Activated naive CD4-positive, alpha-beta T cell treated with anti-CD3 and anti-CD28 coated beads, Interleukin-2, amount 10 ng/mL, durations not matched to agents 7 days and 5 days (primary cell): ENCODE data around the gene METTL26.

Source experiments
- CTCF ChIA-PET: fragments of 350-600 bp; sonication (Branson Sonifier 250); formaldehyde crosslinking; loops from one replicate; lab custom pipeline; 2021; ENCODE audit warnings: antibody characterized with exemption; lab: Charles Lee
- DNase-seq: peaks from one replicate; pipeline ENCODE4 v3.0.0-alpha.2; 2020
- H3K27ac Mint-ChIP-seq: one replicate; pipeline ENCODE4 v1.8.0; 2021; ENCODE audit warnings: mild to moderate bottlenecking, moderate library complexity, mixed read lengths
- H3K27me3 Mint-ChIP-seq: one replicate; pipeline ENCODE4 v1.8.0; 2021; ENCODE audit warnings: mild to moderate bottlenecking, mixed read lengths
- H3K36me3 Mint-ChIP-seq: one replicate; pipeline ENCODE4 v1.8.0; 2021; ENCODE audit warnings: mixed read lengths
- H3K4me1 Mint-ChIP-seq: one replicate; pipeline ENCODE4 v1.8.0; 2021; ENCODE audit warnings: mixed read lengths
- H3K4me3 Mint-ChIP-seq: one replicate; pipeline ENCODE4 v1.8.0; 2021; ENCODE audit warnings: mild to moderate bottlenecking, moderate library complexity, mixed read lengths
- H3K9me3 Mint-ChIP-seq: one replicate; pipeline ENCODE4 v1.8.0; 2021; ENCODE audit warnings: mixed read lengths

The METTL26 gene

GRCh38 chr16:641326-642188, 5.5 kb upstream of the METTL26 start, which contains the start of gene MCRIP2:
TSS of gene MCRIP2 (plus strand) at chr16:641828. CDS start at chr16:641992, 164 bp downstream.
- peaks cover 15% of the 10 kb centered on the region for H3K4me1 Mint-ChIP-seq
- H3K4me3 Mint-ChIP-seq = peak within 1 kb of the TSS; percentile 68
- CTCF ChIA-PET = no interaction called here
- DNase-seq = peak; percentile 83
- H3K9me3 Mint-ChIP-seq = no peaks in the 10 kb centered on the region
- peaks cover 2% of the 10 kb centered on the region for H3K36me3 Mint-ChIP-seq
- H3K27me3 Mint-ChIP-seq = peaks cover 3% of the 10 kb centered on the region
- H3K27ac Mint-ChIP-seq = peak within 1 kb of the TSS; percentile 33

GRCh38 chr16:640614-641013, 4.5 kb upstream of the METTL26 start:
- CTCF ChIA-PET = no interaction called here

GRCh38 chr16:638836-639235, 2.7 kb upstream of the METTL26 start:
- peaks cover 20% of the 10 kb centered on the region for H3K4me1 Mint-ChIP-seq
- CTCF ChIA-PET = no interaction called here
- no peak for DNase-seq
- H3K27ac Mint-ChIP-seq = no peak overlapping the region
- H3K4me3 Mint-ChIP-seq = no peak overlapping the region
- H3K27me3 Mint-ChIP-seq = peaks cover 7% of the 10 kb centered on the region
- peaks cover 3% of the 10 kb centered on the region for H3K36me3 Mint-ChIP-seq
- no peaks in the 10 kb centered on the region for H3K9me3 Mint-ChIP-seq

More at GRCh38 chr16:640614-641013, 4.5 kb upstream of the METTL26 start:
- H3K27me3 Mint-ChIP-seq = peaks cover 7% of the 10 kb centered on the region
- no peaks in the 10 kb centered on the region for H3K9me3 Mint-ChIP-seq
- no peak overlapping the region for H3K27ac Mint-ChIP-seq
- H3K36me3 Mint-ChIP-seq = peaks cover 3% of the 10 kb centered on the region
- peak overlapping the region; percentile 44 for H3K4me3 Mint-ChIP-seq
- no peak for DNase-seq
- peaks cover 16% of the 10 kb centered on the region for H3K4me1 Mint-ChIP-seq

- DNase-seq = no peak
- Mint-ChIP-seq H3K27me3 (peaks cover 7% of the 10 kb centered on the region), H3K4me1 (peaks cover 16% of the 10 kb centered on the region), H3K36me3 (peaks cover 3% of the 10 kb centered on the region), H3K27ac (no peak overlapping the region), H3K4me3 (peak overlapping the region; percentile 31), H3K9me3 (no peaks in the 10 kb centered on the region)
- CTCF ChIA-PET = no interaction called here
These were observed 2.0 kb upstream of the METTL26 start for GRCh38 chr16:638034-638543.

- H3K4me1 Mint-ChIP-seq = peaks cover 12% of the 10 kb centered on the region
- H3K4me3 Mint-ChIP-seq = peak overlapping the region; percentile 94
- DNase-seq = peak; percentile 92
- CTCF ChIA-PET = interaction anchor here (1.1 kb wide), 2 partner anchors 11 to 111 kb away, joined by 3 read pairs; no protein-coding TSS in a partner anchor
- no peaks in the 10 kb centered on the region for H3K9me3 Mint-ChIP-seq
- peak overlapping the region; percentile 99 for H3K27ac Mint-ChIP-seq
- H3K36me3 Mint-ChIP-seq = peaks cover 3% of the 10 kb centered on the region
- peaks cover 7% of the 10 kb centered on the region for H3K27me3 Mint-ChIP-seq
These were observed 1.2 kb upstream of the METTL26 start for GRCh38 chr16:637081-638018.

GRCh38 chr16:635573-636205, 416 bp downstream of the METTL26 start:
- Mint-ChIP-seq H3K4me1 (peaks cover 12% of the 10 kb centered on the region), H3K27me3 (peaks cover 10% of the 10 kb centered on the region), H3K36me3 (peaks cover 3% of the 10 kb centered on the region), H3K27ac (peak overlapping the region; percentile 42), H3K4me3 (peak overlapping the region; percentile 94), H3K9me3 (no peaks in the 10 kb centered on the region)
- DNase-seq = peak; percentile 43
- CTCF ChIA-PET = interaction anchor here (0.6 to 1.1 kb wide), 2 partner anchors 12 to 13 kb away, joined by 3 read pairs; no protein-coding TSS in a partner anchor

- Mint-ChIP-seq H3K4me3 (peak overlapping the region; percentile 71), H3K36me3 (peaks cover 3% of the 10 kb centered on the region), H3K27me3 (peaks cover 10% of the 10 kb centered on the region), H3K9me3 (no peaks in the 10 kb centered on the region), H3K27ac (no peak overlapping the region), H3K4me1 (peaks cover 12% of the 10 kb centered on the region)
- CTCF ChIA-PET = no interaction called here
- DNase-seq = no peak
These were observed 1.1 kb downstream of the METTL26 start for GRCh38 chr16:634996-635395.

GRCh38 chr16:634051-634670, 1.9 kb downstream of the METTL26 start:
- no peak for DNase-seq
- peak overlapping the region; percentile 56 for H3K4me3 Mint-ChIP-seq
- H3K27me3 Mint-ChIP-seq = peaks cover 10% of the 10 kb centered on the region
- CTCF ChIA-PET = no interaction called here
- H3K9me3 Mint-ChIP-seq = no peaks in the 10 kb centered on the region
- H3K36me3 Mint-ChIP-seq = peaks cover 3% of the 10 kb centered on the region
- H3K4me1 Mint-ChIP-seq = peaks cover 12% of the 10 kb centered on the region
- no peak overlapping the region for H3K27ac Mint-ChIP-seq

GRCh38 chr16:633336-634050, 2.6 kb downstream of the METTL26 start:
- H3K9me3 Mint-ChIP-seq = no peaks in the 10 kb centered on the region
- CTCF ChIA-PET = no interaction called here
- peaks cover 10% of the 10 kb centered on the region for H3K27me3 Mint-ChIP-seq
- no peak overlapping the region for H3K27ac Mint-ChIP-seq
- H3K36me3 Mint-ChIP-seq = peaks cover 6% of the 10 kb centered on the region
- no peak for DNase-seq
- peaks cover 12% of the 10 kb centered on the region for H3K4me1 Mint-ChIP-seq
- H3K4me3 Mint-ChIP-seq = no peak overlapping the region

- peaks cover 6% of the 10 kb centered on the region for H3K36me3 Mint-ChIP-seq
- CTCF ChIA-PET = no interaction called here
- H3K27ac Mint-ChIP-seq = no peak overlapping the region
- no peak for DNase-seq
- no peak overlapping the region for H3K4me3 Mint-ChIP-seq
- H3K9me3 Mint-ChIP-seq = no peaks in the 10 kb centered on the region
- H3K4me1 Mint-ChIP-seq = peaks cover 12% of the 10 kb centered on the region
- peaks cover 10% of the 10 kb centered on the region for H3K27me3 Mint-ChIP-seq
These were observed 3.4 kb downstream of the METTL26 start for GRCh38 chr16:632486-633335.

- Mint-ChIP-seq H3K27me3 (peaks cover 10% of the 10 kb centered on the region), H3K9me3 (no peaks in the 10 kb centered on the region), H3K4me1 (peaks cover 12% of the 10 kb centered on the region), H3K27ac (no peak overlapping the region), H3K4me3 (no peak overlapping the region), H3K36me3 (peaks cover 6% of the 10 kb centered on the region)
- DNase-seq = no peak
- CTCF ChIA-PET = no interaction called here
These were observed 4.2 kb downstream of the METTL26 start for GRCh38 chr16:631808-632358.

GRCh38 chr16:630815-631405, 5.2 kb downstream of the METTL26 start, which contains the start of gene WFIKKN1:
TSS of gene WFIKKN1 (plus strand) at chr16:630985. CDS start at chr16:631254, 269 bp downstream.
- no peak within 1 kb of the TSS for H3K27ac Mint-ChIP-seq
- peaks cover 3% of the 10 kb centered on the region for H3K36me3 Mint-ChIP-seq
- H3K9me3 Mint-ChIP-seq = no peaks in the 10 kb centered on the region
- no peak for DNase-seq
- CTCF ChIA-PET = no interaction called here
- peaks cover 3% of the 10 kb centered on the region for H3K27me3 Mint-ChIP-seq
- H3K4me3 Mint-ChIP-seq = no peak within 1 kb of the TSS
- peaks cover 8% of the 10 kb centered on the region for H3K4me1 Mint-ChIP-seq
